T-helper 9 cell (primary cell): ENCODE results near the gene SLC6A11.

ENCODE experiments used
- DNase-seq: peaks from one replicate; pipeline ENCODE4 v3.0.0-alpha.2; 2020

SLC6A11 gene

GRCh38 chr3:10957976-10958749 lies 142.1 kb downstream of the SLC6A11 start:
- DNase-seq, result no peak

GRCh38 chr3:10960255-10960654 lies 144.2 kb downstream of the SLC6A11 start:
- no peak for DNase-seq

GRCh38 chr3:10961921-10962320 lies 145.9 kb downstream of the SLC6A11 start:
- no peak for DNase-seq

- DNase-seq, result no peak
Observed at GRCh38 chr3:10962481-10963036, 146.5 kb downstream of the SLC6A11 start.

GRCh38 chr3:10964537-10965167 lies 148.6 kb downstream of the SLC6A11 start:
- DNase-seq, result no peak

GRCh38 chr3:10968401-10968800 lies 152.4 kb downstream of the SLC6A11 start:
- no peak for DNase-seq

- no peak for DNase-seq
Observed at GRCh38 chr3:10970306-10970960, 154.4 kb downstream of the SLC6A11 start.

GRCh38 chr3:10972072-10972782 lies 156.2 kb downstream of the SLC6A11 start:
- DNase-seq, result no peak

- DNase-seq, result no peak
Observed at GRCh38 chr3:10973046-10973595, 157.1 kb downstream of the SLC6A11 start.

GRCh38 chr3:10974131-10974530 lies 158.1 kb downstream of the SLC6A11 start:
- no peak for DNase-seq

GRCh38 chr3:10974746-10975375 lies 158.8 kb downstream of the SLC6A11 start:
- no peak for DNase-seq

GRCh38 chr3:10975695-10976234 lies 159.7 kb downstream of the SLC6A11 start:
- DNase-seq, result no peak

GRCh38 chr3:10976770-10977169 lies 160.7 kb downstream of the SLC6A11 start:
- DNase-seq, result no peak

GRCh38 chr3:10977892-10978510 lies 162.0 kb downstream of the SLC6A11 start:
- no peak for DNase-seq

GRCh38 chr3:10978956-10979355 lies 162.9 kb downstream of the SLC6A11 start:
- DNase-seq, result no peak

- no peak for DNase-seq
Observed at GRCh38 chr3:10980312-10980711, 164.3 kb downstream of the SLC6A11 start.

- no peak for DNase-seq
Observed at GRCh38 chr3:10981031-10981430, 165.0 kb downstream of the SLC6A11 start.

GRCh38 chr3:10981961-10982360 lies 165.9 kb downstream of the SLC6A11 start:
- no peak for DNase-seq

- DNase-seq, result no peak
Observed at GRCh38 chr3:10982782-10983181, 166.8 kb downstream of the SLC6A11 start.

- DNase-seq, result no peak
Observed at GRCh38 chr3:10983219-10983916, 167.3 kb downstream of the SLC6A11 start.
